HCT116 (cell line): ENCODE measurements around the gene TCF7L2. TPM values are rescaled to one million over a fixed set of nuclear protein-coding genes. Genes with fewer than 3 reads are reported as not detected.

ENCODE experiments used
- ATAC-seq: fragments of 200-7000 bp; cut with Tn5 transposase; 2 replicates; pipeline ENCODE4 v1.9.1; 2020; ENCODE audit warnings: mild to moderate bottlenecking, moderate library complexity
- BruUV-seq: library from RNA; stranded (reverse); fragments of 400-500 nt; replicated peaks from 2 replicates; lab custom pipeline; 2021; lab: Mats Ljungman, UMichigan
- CTCF ChIA-PET: fragments of 300-600 bp; sonication (Branson Sonifier 250); formaldehyde crosslinking; loops from one replicate; lab custom pipeline; 2021; ENCODE audit warnings: antibody characterized with exemption; lab: Charles Lee
- POLR2A ChIA-PET: fragments of 300-600, 350-600 bp; sonication (Branson Sonifier 250); formaldehyde crosslinking; loops from one replicate; lab custom pipeline; 2021; ENCODE audit warnings: antibody characterized with exemption; lab: Charles Lee
- RAD21 ChIA-PET, 2 experiments: fragments of 300-600 bp; sonication (Branson Sonifier 250); formaldehyde crosslinking; loops; one replicate each; lab custom pipeline; 2023; ENCODE audit warnings: low total read pairs in 2 of 2; ENCODE audit not compliant: uncharacterized antibody in 2 of 2, unreplicated experiment in 2 of 2, low non-redundant PET in 1 of 2; lab: Charles Lee
- DNase-seq: peaks from one replicate; pipeline ENCODE4 v3.0.0-alpha.2; 2010; ENCODE audit warnings: low read depth, low spot score
- H2AFZ ChIP-seq: fragments of 200-600 bp; shearing (Covaris generic), sonication (generic); 2 replicates; pipeline ENCODE4 v1.6.1; 2017; ENCODE audit warnings: low read depth, mixed run types, mixed read lengths, antibody characterized with exemption, low read length; ENCODE audit not compliant: poor library complexity, severe bottlenecking
- H3K27ac ChIP-seq: 2 replicates; pipeline ENCODE4 v1.5.1; 2012; ENCODE audit warnings: low read depth, low read length
- H3K27me3 ChIP-seq: fragments of 200-600 bp; sonication (generic); 2 replicates; pipeline ENCODE4 v1.6.1; 2016; ENCODE audit warnings: mixed run types, low read length, mixed read lengths; ENCODE audit not compliant: insufficient read depth
- H3K36me3 ChIP-seq, 2 experiments: fragments of 200-500 bp in 1 of 2; fragments of 200-600 bp in 1 of 2; sonication (Bioruptor generic) in 1 of 2; sonication (generic) in 1 of 2; 2 replicates each; pipeline versions ENCODE4 v1.5.1 to v1.6.1; 2014 to 2016; ENCODE audit warnings: low read length in 2 of 2, inconsistent platforms in 1 of 2, mixed read lengths in 1 of 2, mixed run types in 1 of 2; ENCODE audit not compliant: insufficient read depth in 2 of 2, control insufficient read depth in 1 of 2
- H3K4me1 ChIP-seq, 2 experiments: fragments of 200-600 bp in 1 of 2; sonication (generic) in 1 of 2; 2 replicates each; pipeline versions ENCODE4 v1.5.1 to v1.6.1; 2012 to 2017; ENCODE audit warnings: low read length in 2 of 2, inconsistent platforms in 1 of 2, mild to moderate bottlenecking in 1 of 2, mixed read lengths in 1 of 2, mixed run types in 1 of 2, moderate library complexity in 1 of 2; ENCODE audit not compliant: insufficient read depth in 2 of 2, control insufficient read depth in 1 of 2
- H3K4me2 ChIP-seq: fragments of 200-600 bp; sonication (generic); 2 replicates; pipeline ENCODE4 v1.6.1; 2017; ENCODE audit warnings: mixed run types, low read length, mixed read lengths
- H3K4me3 ChIP-seq, 2 experiments: fragments of 200-600 bp in 1 of 2; sonication (generic) in 1 of 2; replicated peaks in 1 of 2; 2 replicates each; pipeline ENCODE4 v1.5.1; 2011 to 2016; ENCODE audit warnings: low read length in 2 of 2, control low read depth in 1 of 2, low read depth in 1 of 2, mild to moderate bottlenecking in 1 of 2, mixed read lengths in 1 of 2, mixed run types in 1 of 2
- H3K79me2 ChIP-seq: fragments of 200-600 bp; sonication (generic); 2 replicates; pipeline ENCODE4 v1.6.1; 2017; ENCODE audit warnings: mild to moderate bottlenecking, mixed run types, low read length, moderate library complexity, mixed read lengths; ENCODE audit not compliant: insufficient read depth
- H3K9ac ChIP-seq: fragments of 200-600 bp; sonication (generic); 2 replicates; pipeline ENCODE4 v1.6.1; 2016; ENCODE audit warnings: low read length, mixed read lengths
- H3K9me2 ChIP-seq: fragments of 200-600 bp; sonication (generic), shearing (Covaris generic); 2 replicates; pipeline ENCODE4 v1.6.1; 2017; ENCODE audit warnings: mixed run types, mild to moderate bottlenecking, moderate library complexity; ENCODE audit not compliant: insufficient read depth
- H3K9me3 ChIP-seq, 2 experiments: fragments of 200-500 bp in 1 of 2; fragments of 200-600 bp in 1 of 2; sonication (Bioruptor generic) in 1 of 2; sonication (generic) in 1 of 2; 2 replicates each; pipeline ENCODE4 v1.6.1; 2014 to 2017; ENCODE audit warnings: low read length in 2 of 2, mixed read lengths in 2 of 2, inconsistent platforms in 1 of 2, low read depth in 1 of 2, mild to moderate bottlenecking in 1 of 2, mixed run types in 1 of 2, moderate library complexity in 1 of 2; ENCODE audit not compliant: control insufficient read depth in 1 of 2, insufficient read depth in 1 of 2
- H4K20me1 ChIP-seq: fragments of 200-600 bp; sonication (generic), shearing (Covaris generic); 2 replicates; pipeline ENCODE4 v1.6.1; 2017; ENCODE audit warnings: mixed run types, mild to moderate bottlenecking, moderate library complexity; ENCODE audit not compliant: insufficient read depth
- CBX3 ChIP-seq: IDR thresholded peaks from 2 replicates; pipeline ENCODE4 v1.6.1; 2012; ENCODE audit warnings: low read depth
- EGR1 ChIP-seq: IDR thresholded peaks from 2 replicates; pipeline ENCODE4 v1.6.1; 2012; ENCODE audit warnings: low read depth
- ELF1 ChIP-seq: IDR thresholded peaks from 2 replicates; pipeline ENCODE4 v1.6.1; 2012; ENCODE audit warnings: low read depth, borderline replicate concordance
- EZH2 ChIP-seq: fragments of 200-600 bp; sonication (generic); IDR thresholded peaks from 2 replicates; pipeline ENCODE4 v1.6.1; 2017; ENCODE audit warnings: antibody characterized with exemption, mixed run types
- EZH2phosphoT487 ChIP-seq: fragments of 200-600 bp; IDR thresholded peaks from 2 replicates; pipeline ENCODE4 v1.6.1; 2018; ENCODE audit warnings: antibody characterized with exemption, borderline replicate concordance
- FOSL1 ChIP-seq: IDR thresholded peaks from 2 replicates; pipeline ENCODE4 v1.6.1; 2012; ENCODE audit warnings: low read depth
- POLR2A ChIP-seq: IDR thresholded peaks from 2 replicates; pipeline ENCODE4 v1.7.0; 2011; ENCODE audit warnings: borderline replicate concordance; ENCODE audit not compliant: insufficient read depth, insufficient read length; ENCODE audit errors: extremely low read depth
- POLR2AphosphoS5 ChIP-seq: IDR thresholded peaks from 2 replicates; pipeline ENCODE4 v1.6.1; 2011; ENCODE audit warnings: mild to moderate bottlenecking, low read depth, low read length, moderate library complexity
- SRF ChIP-seq: IDR thresholded peaks from 2 replicates; pipeline ENCODE4 v1.6.1; 2012; ENCODE audit warnings: low read depth
- TCF7L2 ChIP-seq: IDR thresholded peaks from 2 replicates; pipeline ENCODE4 v1.7.0; 2011; ENCODE audit warnings: borderline replicate concordance, inconsistent platforms; ENCODE audit not compliant: insufficient read depth, insufficient read length; ENCODE audit errors: extremely low read depth
- ZFX ChIP-seq: fragments of 450-650 bp; IDR thresholded peaks from 2 replicates; pipeline ENCODE4 v1.6.1; 2017
- intact Hi-C: fragments of 100-400 bp; cut with micrococcal nuclease; formaldehyde crosslinking; loops from 2 replicates; pipeline ENCODE4 v1.10.0; 2022
- total RNA-seq: library from RNA; stranded (reverse); gene quantifications from one replicate; pipeline ENCODE4 v1.2.1, GENCODE V29; 2021; ENCODE audit not compliant: unreplicated experiment
- TF ChIP-seq, protein P1 (sequence below), 3 experiments: fragments of 200-600 bp in 1 of 3; sonication (generic) in 1 of 3; IDR thresholded peaks in 2 of 3; conservative IDR thresholded peaks in 1 of 3; 2 replicates each; pipeline ENCODE4 v1.5.1; 2012 to 2017; ENCODE audit warnings: low read depth in 2 of 3, low read length in 2 of 3, antibody characterized with exemption in 1 of 3, borderline replicate concordance in 1 of 3, control low read depth in 1 of 3, mild to moderate bottlenecking in 1 of 3, mixed read lengths in 1 of 3, mixed run types in 1 of 3, moderate library complexity in 1 of 3; ENCODE audit not compliant: insufficient read depth in 1 of 3

Gene TCF7L2
- total RNA-seq, 1 experiment from 2014 or later, result 164 TPM

DNA sequence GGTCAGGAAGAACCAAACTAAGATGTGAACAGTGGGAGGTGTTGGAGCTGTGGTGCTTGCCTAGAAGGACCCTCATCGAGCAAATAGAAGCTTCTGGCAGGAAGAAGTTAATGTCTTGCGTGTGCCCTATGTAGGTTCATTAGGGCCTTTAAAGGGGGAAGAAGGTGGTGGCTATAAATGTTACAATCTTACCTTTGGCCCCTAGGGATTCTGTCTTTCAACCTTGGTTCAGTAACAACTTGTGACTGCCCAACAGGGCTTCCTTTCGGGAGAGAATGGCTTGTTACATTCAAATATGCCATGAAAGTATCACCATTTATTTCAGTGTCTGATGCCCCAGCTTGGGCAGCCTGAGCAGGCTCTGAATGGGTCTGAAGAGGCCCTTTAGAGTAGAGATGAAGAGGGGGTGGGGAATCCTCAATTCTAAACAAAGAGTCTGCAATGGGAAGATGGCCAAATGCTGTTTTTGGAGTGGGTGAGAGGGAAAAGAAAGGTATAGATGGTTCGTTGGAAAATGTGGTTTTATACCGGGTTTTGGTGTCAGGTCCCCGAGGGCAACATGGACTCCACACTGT is 108.0 kb downstream of the TCF7L2 start:
- peaks cover 68 to 76% of the 10 kb centered on the region in 2 experiments for H3K4me1 ChIP-seq
- DNase-seq (no peak), ATAC-seq (no peak)
- ChIA-PET POLR2A (no interaction called here), CTCF (interaction anchor here (1.0 to 1.6 kb wide), 2 partner anchors 8 to 16 kb away, joined by 3 to 4 read pairs; no protein-coding TSS in a partner anchor), RAD21 (interaction anchor here in 1 of 2 experiments (0.6 kb wide), 1 partner anchor 1400 kb away, joined by 4 read pairs; no protein-coding TSS in a partner anchor)
- TF ChIP-seq TCF7L2 (no peak), EZH2phosphoT487 (no peak), POLR2A (no peak), POLR2AphosphoS5 (0 out of 2 replicates have a peak, but pooled peaks have one; percentile 15), CBX3 (no peak)
- H3K79me2 ChIP-seq, result peaks cover 100% of the 10 kb centered on the region
- H3K27me3 ChIP-seq, result no peaks in the 10 kb centered on the region
- H3K9me2 ChIP-seq, result no peaks in the 10 kb centered on the region
- no peaks in the 10 kb centered on the region for H3K9me3 ChIP-seq
- H3K4me3 ChIP-seq, result no peak overlapping the region
- H3K27ac ChIP-seq, result no peak overlapping the region
- H3K9ac ChIP-seq, result no peak overlapping the region
- H4K20me1 ChIP-seq, result peaks cover 35% of the 10 kb centered on the region
- no peak overlapping the region for H2AFZ ChIP-seq
- no peak overlapping the region for H3K4me2 ChIP-seq
- peaks cover 5 to 44% of the 10 kb centered on the region in 2 experiments; a peak in 1 of 4 replicates for H3K36me3 ChIP-seq
- BruUV-seq, result no TSS peak
- intact Hi-C loops, result no loop called here

DNA sequence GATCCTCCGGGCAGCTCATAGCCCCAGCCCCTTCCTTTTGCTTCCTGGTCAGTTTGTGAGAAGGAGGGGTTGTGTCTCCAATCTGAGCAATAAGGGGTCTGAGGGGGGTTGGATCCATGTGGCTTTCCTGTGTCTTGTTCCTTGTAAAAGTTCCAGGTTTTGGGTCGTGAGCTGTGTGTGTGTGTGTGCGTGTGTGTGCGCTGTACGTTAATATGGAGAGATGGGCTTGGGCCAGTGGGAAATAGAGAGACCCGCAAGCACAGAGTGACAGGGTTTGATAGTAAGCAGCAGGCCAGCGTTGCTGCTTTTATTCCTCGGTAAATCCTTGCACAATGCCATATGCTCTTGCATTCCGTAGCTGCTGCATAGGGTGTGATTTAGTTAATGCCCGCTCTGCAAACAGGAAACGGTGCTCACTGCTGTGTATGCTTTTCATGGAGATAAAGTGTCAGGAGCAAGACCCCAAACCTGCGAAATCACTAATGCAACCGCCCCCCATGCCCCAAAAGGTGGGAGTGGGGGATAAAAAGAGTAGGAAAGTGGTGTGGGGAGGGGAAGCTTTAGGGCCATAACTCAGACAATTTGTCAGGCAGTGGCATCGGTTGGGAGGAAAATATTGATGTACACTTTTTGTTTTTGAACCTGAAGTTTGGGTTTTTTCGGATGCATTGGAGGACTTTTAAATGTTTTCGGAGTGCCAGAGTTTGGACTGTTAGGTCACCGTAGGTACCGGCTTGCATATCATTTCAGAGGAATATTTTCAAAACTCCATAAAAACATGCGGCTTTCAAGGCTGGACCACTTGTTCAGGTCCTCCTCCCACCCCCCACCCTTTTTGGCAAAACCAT is 108.7 kb downstream of the TCF7L2 start:
- intact Hi-C loops, result no loop called here
- ChIA-PET RAD21 (interaction anchor here in 1 of 2 experiments (0.6 kb wide), 1 partner anchor 1399 kb away, joined by 4 read pairs; no protein-coding TSS in a partner anchor), POLR2A (no interaction called here), CTCF (interaction anchor here (1.0 kb wide), 1 partner anchor 8 kb away, joined by 3 read pairs; no protein-coding TSS in a partner anchor)
- Histone ChIP-seq H3K27ac (no peak overlapping the region), H3K4me2 (no peak overlapping the region), H3K9me2 (no peaks in the 10 kb centered on the region), H4K20me1 (peaks cover 30% of the 10 kb centered on the region), H3K79me2 (peaks cover 100% of the 10 kb centered on the region), H3K9ac (no peak overlapping the region), H3K4me1 (peaks cover 68 to 80% of the 10 kb centered on the region in 2 experiments), H3K36me3 (peaks cover 5 to 43% of the 10 kb centered on the region in 2 experiments; a peak in 1 of 4 replicates), H3K4me3 (no peak overlapping the region), H2AFZ (no peak overlapping the region), H3K9me3 (no peaks in the 10 kb centered on the region), H3K27me3 (no peaks in the 10 kb centered on the region)
- ATAC-seq, result no peak
- no peak for DNase-seq
- BruUV-seq, result no TSS peak
- no peak for TF ChIP-seq CBX3
- TF ChIP-seq FOSL1, result no peak
- TF ChIP-seq, protein P1, sequence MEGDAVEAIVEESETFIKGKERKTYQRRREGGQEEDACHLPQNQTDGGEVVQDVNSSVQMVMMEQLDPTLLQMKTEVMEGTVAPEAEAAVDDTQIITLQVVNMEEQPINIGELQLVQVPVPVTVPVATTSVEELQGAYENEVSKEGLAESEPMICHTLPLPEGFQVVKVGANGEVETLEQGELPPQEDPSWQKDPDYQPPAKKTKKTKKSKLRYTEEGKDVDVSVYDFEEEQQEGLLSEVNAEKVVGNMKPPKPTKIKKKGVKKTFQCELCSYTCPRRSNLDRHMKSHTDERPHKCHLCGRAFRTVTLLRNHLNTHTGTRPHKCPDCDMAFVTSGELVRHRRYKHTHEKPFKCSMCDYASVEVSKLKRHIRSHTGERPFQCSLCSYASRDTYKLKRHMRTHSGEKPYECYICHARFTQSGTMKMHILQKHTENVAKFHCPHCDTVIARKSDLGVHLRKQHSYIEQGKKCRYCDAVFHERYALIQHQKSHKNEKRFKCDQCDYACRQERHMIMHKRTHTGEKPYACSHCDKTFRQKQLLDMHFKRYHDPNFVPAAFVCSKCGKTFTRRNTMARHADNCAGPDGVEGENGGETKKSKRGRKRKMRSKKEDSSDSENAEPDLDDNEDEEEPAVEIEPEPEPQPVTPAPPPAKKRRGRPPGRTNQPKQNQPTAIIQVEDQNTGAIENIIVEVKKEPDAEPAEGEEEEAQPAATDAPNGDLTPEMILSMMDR (IDR thresholded peaks at IDR 0.05 in 2 of 3, conservative IDR thresholded peaks at IDR 0.05 in 1 of 3; ENCODE audit: borderline replicate concordance in 1 of 3, insufficient read depth in 1 of 3, low read depth in 2 of 3, low read length in 2 of 3), result no peak
- no peak for TF ChIP-seq ELF1
- TF ChIP-seq TCF7L2, result no peak
- no peak for TF ChIP-seq POLR2A
- TF ChIP-seq SRF, result no peak
- TF ChIP-seq EZH2, result no peak
- no peak for TF ChIP-seq ZFX
- TF ChIP-seq EGR1, result no peak
- TF ChIP-seq EZH2phosphoT487, result no peak
